BE2C (cell line): Measurements from ENCODE around the gene SIPA1.
"Not testable (repeated sequence)": the region's sequence is repeated elsewhere in the genome, so short reads cannot be mapped to it uniquely, and the experiment has no call there.

ENCODE experiments used
- DNase-seq: peaks from one replicate; pipeline ENCODE4 v3.0.0-alpha.2; 2020
- H3K27me3 ChIP-seq: fragments of 250-450 bp; sonication (Bioruptor Pico); 2 replicates; pipeline ENCODE4 v1.5.1; 2020; ENCODE audit warnings: mild to moderate bottlenecking
- H3K36me3 ChIP-seq: fragments of 250-450 bp; sonication (Bioruptor Pico); 2 replicates; pipeline ENCODE4 v1.5.1; 2020; ENCODE audit warnings: mild to moderate bottlenecking
- H3K4me1 ChIP-seq: fragments of 250-450 bp; sonication (Bioruptor Pico); 2 replicates; pipeline ENCODE4 v1.5.1; 2020
- H3K4me3 ChIP-seq: 2 replicates; pipeline ENCODE4 v1.5.1; 2011; ENCODE audit warnings: low read depth, low read length
- H3K9me3 ChIP-seq: fragments of 250-450 bp; sonication (Bioruptor Pico); 2 replicates; pipeline ENCODE4 v1.5.1; 2020
- TF ChIP-seq, protein P1 (sequence below): IDR thresholded peaks from 2 replicates; pipeline ENCODE4 v1.5.1; 2012; ENCODE audit warnings: mild to moderate bottlenecking, low read depth, low read length

SIPA1 gene

DNA sequence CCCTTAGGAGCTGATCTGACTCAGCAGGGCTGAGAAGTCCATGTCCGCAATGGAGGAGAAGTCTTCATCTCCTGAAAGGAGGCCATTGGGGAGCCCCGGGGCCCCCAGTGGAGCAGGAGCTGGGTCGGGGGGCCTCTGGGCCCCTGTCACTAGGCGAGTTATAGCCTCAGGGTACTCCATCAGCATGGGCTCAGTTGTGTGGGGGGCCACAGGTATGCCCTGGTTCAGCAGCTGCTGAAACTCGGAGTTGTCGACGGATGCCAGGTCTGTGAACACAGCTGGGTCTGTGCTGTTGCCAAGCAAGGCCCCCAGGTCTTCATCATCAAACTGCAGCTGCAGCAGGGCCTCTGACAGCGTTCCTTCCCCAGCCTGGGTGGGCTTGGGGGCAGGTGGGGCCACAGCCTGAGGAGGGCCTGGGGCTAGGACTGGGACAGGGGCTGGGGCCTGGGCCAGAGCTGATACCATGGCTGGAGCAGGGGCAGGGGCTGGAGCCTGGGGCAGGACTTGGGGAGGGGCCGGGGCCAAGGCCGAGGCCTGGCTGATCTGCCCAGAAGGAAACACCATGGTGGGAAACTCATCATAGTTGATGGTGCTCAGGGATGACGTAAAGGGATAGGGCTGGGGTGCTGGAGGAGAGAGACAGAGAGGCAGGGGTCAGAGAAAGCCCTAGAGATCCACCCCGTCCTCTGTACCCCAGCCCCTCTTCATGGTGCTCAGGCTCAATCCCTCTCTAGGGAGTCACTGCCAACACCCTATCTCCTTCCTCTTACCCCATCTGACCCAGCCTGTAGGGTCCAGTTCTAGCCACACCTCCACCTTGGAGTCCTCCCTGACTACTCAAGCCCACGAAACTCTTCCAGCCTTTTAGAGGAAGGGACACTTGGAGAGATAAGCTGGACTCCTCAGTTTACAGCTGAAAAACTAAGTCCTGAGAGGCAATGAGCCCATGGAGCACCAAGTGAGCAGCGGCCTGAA is 16.8 kb downstream of the SIPA1 start:
- peaks cover 11% of the 10 kb centered on the region for H3K4me1 ChIP-seq
- TF ChIP-seq, protein P1, sequence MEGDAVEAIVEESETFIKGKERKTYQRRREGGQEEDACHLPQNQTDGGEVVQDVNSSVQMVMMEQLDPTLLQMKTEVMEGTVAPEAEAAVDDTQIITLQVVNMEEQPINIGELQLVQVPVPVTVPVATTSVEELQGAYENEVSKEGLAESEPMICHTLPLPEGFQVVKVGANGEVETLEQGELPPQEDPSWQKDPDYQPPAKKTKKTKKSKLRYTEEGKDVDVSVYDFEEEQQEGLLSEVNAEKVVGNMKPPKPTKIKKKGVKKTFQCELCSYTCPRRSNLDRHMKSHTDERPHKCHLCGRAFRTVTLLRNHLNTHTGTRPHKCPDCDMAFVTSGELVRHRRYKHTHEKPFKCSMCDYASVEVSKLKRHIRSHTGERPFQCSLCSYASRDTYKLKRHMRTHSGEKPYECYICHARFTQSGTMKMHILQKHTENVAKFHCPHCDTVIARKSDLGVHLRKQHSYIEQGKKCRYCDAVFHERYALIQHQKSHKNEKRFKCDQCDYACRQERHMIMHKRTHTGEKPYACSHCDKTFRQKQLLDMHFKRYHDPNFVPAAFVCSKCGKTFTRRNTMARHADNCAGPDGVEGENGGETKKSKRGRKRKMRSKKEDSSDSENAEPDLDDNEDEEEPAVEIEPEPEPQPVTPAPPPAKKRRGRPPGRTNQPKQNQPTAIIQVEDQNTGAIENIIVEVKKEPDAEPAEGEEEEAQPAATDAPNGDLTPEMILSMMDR, result no peak
- no peaks in the 10 kb centered on the region for H3K9me3 ChIP-seq
- no peaks in the 10 kb centered on the region for H3K27me3 ChIP-seq
- no peak for DNase-seq
- H3K4me3 ChIP-seq, result no peak overlapping the region
- no peaks in the 10 kb centered on the region; the same call in none of the 2 replicates for H3K36me3 ChIP-seq

DNA sequence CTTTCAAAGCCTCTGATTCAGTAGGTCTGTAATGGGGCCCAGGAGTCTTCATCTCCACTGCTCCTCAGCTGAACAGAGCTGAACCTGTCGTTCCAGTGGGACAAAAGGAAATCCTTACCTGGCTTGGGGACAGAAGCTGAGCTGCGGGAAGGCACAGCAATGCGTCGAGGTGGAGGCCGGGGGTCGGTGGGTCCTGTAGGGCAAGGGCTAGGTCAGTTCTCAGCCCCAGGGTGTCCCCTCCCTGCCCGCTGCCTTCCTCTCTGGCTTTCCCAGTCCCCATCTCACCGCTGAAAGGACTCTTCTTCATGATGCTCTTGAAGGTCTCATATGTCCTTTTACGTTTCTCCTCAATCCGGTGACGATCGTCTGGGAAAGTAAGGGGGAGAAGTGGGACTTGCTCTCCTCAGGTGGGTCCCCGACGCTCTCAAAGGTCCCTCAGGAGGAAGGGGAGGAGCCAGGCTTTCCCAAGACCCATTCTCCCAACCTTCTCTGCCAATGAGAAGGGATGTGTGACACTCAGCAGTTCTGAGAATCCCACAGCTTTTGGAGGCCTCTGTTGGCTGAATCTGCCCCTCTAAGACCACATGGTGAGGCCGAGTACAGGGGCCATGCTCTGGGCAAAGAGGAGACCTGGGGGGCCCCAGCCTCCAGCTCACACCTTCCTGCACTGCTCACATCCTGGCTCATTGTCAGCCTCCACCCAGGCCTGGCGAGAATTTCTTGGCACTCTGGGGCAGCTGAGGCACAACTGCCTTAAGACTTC is 17.9 kb downstream of the SIPA1 start:
- peaks cover 11% of the 10 kb centered on the region for H3K4me1 ChIP-seq
- H3K27me3 ChIP-seq, result no peaks in the 10 kb centered on the region
- DNase-seq, result no peak
- H3K9me3 ChIP-seq, result no peaks in the 10 kb centered on the region
- TF ChIP-seq, protein P1, result no peak
- H3K36me3 ChIP-seq, result peaks cover 3% of the 10 kb centered on the region
- H3K4me3 ChIP-seq, result no peak overlapping the region

DNA sequence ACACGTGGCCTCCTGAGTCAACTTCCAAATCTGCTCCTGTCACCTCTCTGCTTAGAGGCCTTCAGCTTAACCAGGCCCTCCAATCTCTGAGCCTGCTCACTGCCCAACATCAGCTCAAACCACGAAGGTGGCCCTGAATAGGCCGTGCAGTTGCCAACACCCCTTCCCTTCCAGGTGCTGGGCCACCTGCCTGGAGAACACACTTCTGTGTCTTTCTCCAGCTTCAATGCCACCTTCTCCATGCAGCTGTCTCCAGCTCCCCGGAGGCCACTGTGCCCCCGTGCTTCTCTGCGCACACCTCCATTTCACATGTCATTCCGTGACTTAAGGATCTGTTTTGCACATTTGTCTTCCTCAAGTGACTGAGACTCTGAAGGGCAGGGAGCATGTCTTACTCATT is 19.5 kb downstream of the SIPA1 start:
- H3K36me3 ChIP-seq, result peaks cover 3% of the 10 kb centered on the region

DNA sequence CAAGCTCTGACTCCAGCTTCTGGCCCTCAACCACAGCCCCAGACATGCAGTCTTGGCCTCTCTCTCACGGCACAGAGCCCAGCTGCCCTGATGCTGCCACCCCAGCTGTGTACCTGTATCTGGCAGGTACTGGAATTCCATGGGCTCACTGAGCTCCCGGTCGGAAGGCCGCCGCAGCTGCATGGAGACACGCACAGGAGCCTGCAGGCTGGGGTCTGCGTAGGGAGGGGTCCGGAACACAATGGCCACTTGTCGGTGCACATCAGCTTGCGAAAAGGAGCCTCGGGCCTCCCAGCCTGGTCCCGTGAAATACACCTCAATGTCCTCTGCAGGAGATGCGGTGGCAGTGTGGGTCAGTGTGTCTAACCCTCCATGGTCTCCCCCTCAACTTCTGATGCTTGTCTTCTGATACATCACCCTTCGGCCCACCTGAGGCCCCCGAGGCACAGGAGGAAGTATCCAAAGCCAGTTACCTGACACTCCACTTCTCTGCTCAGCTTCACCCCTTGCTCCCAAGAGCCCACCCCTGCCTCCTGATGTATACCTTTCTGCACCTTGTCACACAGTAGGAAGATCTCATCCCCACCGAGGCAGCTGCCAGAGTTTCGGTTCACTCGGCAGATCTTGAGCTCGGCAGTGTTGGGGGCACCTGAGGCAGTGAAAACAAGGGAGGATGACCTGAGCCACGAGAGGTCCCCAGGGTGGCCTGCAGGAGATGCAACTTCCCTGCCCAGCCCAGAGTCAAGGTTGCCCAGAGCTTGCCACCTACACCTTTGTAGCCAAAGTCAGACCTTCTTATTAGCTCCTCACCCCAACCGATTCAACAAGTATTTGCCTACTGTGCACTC is 20.5 kb downstream of the SIPA1 start:
- Histone ChIP-seq H3K9me3 (no peaks in the 10 kb centered on the region), H3K27me3 (no peaks in the 10 kb centered on the region), H3K36me3 (peaks cover 3% of the 10 kb centered on the region), H3K4me3 (no peak overlapping the region), H3K4me1 (no peaks in the 10 kb centered on the region; the same call in 1 of the 2 replicates)
- TF ChIP-seq, protein P1, result no peak
- no peak for DNase-seq

More for the DNA sequence above, 19.5 kb downstream of the SIPA1 start:
- TF ChIP-seq, protein P1, result no peak
- Histone ChIP-seq H3K27me3 (no peaks in the 10 kb centered on the region), H3K4me1 (peaks cover 4% of the 10 kb centered on the region; the same call in 1 of the 2 replicates), H3K4me3 (no peak overlapping the region), H3K9me3 (no peaks in the 10 kb centered on the region)
- DNase-seq, result no peak

DNA sequence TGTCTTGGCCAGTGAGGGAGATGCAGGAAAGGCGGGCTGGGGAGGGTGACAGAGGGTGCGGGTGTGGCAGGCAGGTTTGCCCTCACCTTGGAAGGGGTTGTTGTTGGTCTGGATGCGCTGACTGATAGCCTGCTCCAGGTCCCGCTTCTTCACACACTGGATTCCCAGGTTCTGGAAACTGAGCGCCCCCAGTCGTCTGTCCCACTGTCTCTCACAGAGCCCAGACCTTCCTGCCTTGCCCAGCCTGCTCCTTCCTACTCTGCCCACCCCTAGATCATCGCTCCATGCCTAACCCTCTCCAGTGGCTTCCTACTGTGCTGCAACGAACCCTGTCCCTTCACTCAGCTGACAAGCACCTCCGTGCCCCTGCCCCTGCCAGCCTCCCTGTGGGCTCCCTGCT is 22.1 kb downstream of the SIPA1 start:
- no peaks in the 10 kb centered on the region for H3K9me3 ChIP-seq
- H3K27me3 ChIP-seq, result no peaks in the 10 kb centered on the region
- H3K36me3 ChIP-seq, result peaks cover 3% of the 10 kb centered on the region
- TF ChIP-seq, protein P1, result no peak
- no peak for DNase-seq
- H3K4me1 ChIP-seq, result no peaks in the 10 kb centered on the region
- H3K4me3 ChIP-seq, result no peak overlapping the region

DNA sequence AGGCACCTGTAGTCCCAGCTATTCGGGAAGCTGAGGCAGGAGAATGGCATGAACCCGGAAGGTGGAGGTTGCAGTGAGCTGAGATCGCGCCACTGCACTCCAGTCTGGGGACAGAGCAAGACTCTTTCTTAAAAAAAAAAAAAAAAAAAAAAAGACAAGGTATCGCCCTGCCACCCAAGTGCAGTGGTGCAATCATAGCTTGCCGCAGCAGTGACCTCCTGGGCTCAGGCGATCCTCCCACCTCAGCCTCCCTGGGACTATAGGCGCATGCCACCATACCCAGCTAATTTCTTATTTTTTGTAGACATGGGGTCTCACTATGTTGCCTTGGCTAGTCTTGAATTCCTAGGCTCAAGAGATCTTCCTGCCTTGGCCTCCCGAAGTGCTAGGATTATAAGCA is 23.0 kb downstream of the SIPA1 start:
- H3K4me1 ChIP-seq, DNase-seq, H3K36me3 ChIP-seq, H3K9me3 ChIP-seq, H3K4me3 ChIP-seq, H3K27me3 ChIP-seq: not testable (repeated sequence)
